Measurements from ENCODE around the gene NT5C3B.

GRCh38 chr17:41779954-41780353 is 56.1 kb downstream of the NT5C3B start:
- TF ChIP-seq, protein P1, sequence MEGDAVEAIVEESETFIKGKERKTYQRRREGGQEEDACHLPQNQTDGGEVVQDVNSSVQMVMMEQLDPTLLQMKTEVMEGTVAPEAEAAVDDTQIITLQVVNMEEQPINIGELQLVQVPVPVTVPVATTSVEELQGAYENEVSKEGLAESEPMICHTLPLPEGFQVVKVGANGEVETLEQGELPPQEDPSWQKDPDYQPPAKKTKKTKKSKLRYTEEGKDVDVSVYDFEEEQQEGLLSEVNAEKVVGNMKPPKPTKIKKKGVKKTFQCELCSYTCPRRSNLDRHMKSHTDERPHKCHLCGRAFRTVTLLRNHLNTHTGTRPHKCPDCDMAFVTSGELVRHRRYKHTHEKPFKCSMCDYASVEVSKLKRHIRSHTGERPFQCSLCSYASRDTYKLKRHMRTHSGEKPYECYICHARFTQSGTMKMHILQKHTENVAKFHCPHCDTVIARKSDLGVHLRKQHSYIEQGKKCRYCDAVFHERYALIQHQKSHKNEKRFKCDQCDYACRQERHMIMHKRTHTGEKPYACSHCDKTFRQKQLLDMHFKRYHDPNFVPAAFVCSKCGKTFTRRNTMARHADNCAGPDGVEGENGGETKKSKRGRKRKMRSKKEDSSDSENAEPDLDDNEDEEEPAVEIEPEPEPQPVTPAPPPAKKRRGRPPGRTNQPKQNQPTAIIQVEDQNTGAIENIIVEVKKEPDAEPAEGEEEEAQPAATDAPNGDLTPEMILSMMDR (IDR thresholded peaks at IDR 0.05), result no peak
- TF ChIP-seq POLR2A (IDR thresholded peaks at IDR 0.05), result no peak
